Measurements from ENCODE around the gene KEAP1.

The KEAP1 gene

DNA sequence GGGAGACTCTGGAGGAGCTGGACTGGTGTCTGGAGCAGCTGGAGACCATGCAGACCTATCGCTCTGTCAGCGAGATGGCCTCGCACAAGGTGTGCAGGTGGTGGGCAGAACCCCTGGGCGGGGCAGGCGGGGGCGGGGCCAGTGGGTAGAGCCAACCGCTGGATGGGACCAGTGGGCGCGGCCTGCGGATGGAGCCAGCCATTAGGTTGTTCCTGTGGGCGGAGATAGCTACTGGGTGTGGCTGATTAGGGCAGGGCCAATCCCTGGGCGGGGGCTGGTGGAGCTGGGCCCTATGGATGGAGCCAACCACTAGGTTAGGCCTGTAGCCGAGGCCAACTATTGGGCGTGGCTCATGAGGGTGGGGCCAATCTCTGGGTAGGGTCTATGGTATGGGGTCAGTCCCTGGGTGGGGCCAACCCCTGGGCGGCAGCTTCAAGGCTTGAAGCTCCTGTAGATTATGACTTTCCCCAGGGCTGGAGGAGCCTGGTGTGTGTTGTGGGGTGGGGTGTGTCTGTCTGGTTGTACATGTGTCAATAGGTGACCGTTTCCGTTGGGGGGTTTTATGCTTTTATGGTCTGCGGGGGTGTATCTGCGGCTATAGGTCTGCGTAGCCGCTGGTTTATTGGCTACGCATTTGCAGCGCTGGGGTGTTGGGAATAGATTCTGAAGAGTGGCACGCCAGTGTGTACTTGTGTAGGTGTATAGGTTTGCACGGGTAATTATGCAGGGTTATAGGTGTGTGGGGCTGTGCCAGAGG is 52.1 kb downstream of the KEAP1 start:
- no peak for DNase-seq (ENCODE audit: low read depth in 3 of 3)

DNA sequence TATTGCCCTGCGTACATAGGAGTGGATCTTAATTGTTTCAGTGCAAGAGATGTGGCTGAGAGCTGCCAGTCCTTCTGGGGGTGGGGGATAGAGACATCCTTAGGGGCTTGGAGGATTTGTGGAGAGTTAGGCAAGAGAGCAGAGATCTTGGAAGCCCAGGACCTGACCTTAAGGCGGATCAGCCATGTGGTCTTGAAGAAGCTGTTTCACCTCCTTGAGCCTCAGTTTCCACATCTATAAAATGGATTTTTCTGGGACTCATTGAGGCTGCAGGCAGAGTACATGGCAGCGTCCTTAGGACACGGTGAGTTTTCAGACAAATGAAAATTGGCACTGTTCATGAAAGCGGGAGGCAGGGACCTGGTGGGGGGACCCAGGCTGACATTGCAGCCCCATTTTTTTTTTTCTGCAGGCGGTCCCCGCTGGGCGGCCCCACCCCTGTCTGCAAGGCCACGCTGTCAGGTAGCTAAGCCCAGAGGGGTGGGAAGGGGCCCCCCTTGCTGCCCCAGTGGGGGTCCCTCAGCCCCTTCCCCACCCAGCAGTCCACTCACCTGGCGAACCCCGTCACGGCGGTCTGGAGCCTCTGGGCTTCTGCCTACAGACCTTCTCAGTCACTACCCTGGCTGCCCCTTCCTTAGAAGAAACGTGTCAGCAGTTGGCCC is 52.8 kb downstream of the KEAP1 start:
- DNase-seq (ENCODE audit: low read depth in 3 of 3): no peak

DNA sequence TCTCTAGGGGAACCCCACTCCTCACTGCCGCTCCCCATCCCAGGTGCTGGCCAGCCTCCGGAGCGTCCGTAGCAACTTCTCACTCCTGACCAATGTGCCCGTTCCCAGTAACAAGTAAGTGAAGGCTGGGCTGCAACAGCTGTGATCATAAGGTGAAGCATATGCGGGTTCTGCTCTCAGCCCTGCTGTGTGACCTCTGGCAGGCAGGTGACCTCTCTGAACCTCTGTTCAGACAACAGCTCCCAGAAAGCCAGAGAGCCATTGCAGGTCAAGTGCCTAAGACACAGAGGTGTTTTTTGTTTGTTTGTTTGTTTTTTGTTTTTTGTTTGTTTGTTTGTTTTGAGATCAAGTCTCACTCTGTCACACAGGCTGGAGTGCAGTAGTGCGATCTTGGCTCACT is 54.1 kb downstream of the KEAP1 start:
- no peak for DNase-seq (ENCODE audit: low read depth in 3 of 3)

DNA sequence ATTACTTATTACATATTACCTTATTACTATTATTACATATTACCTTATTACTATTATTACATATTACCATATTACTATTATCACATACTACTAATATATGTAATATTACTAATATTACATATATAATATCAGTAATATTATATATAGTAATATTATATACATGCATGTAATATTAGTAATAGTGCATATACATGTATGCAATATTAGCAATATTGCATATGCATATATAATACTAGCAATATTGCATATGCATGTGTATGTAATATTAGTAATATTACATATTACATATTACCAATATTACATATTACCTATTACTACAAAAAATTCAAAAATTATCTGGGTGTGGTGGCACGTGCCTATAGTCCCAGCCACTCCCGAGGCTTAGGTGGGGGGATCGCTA is 60.5 kb downstream of the KEAP1 start:
- no peak for DNase-seq (ENCODE audit: low read depth in 3 of 3)

DNA sequence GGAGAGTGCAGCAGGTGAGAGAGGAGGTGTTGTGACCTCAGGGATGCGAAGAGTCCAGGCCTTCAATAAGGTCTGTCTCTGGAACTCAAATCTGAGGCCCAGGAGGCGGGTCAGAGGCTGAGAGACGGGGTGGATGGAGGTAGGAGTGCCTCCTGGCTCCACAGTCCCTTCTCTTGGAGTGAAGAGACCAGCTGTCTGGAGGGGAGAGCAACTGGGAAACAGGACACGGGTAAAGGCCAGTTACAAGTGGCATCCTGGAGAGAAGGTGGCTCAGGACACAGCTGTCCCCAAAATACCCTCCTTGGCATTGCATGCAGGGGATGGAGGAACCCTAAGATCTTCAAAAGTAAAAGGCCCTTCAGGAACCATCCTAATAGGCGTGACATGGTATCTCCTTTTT is 63.6 kb downstream of the KEAP1 start:
- DNase-seq (ENCODE audit: low read depth in 3 of 3): no peak
